ENCODE data around the gene ANO7.

The ANO7 gene

GRCh38 chr2:241224018-241224850, 35.8 kb downstream of the ANO7 start:
- in situ Hi-C loops (cut with MboI; ENCODE audit: low pct_unique_long_range_greater_than_20kb, low sequenced_read_pairs, unreplicated experiment): no loop called here
- DNase-seq (ENCODE audit: low spot score): no peak

DNA sequence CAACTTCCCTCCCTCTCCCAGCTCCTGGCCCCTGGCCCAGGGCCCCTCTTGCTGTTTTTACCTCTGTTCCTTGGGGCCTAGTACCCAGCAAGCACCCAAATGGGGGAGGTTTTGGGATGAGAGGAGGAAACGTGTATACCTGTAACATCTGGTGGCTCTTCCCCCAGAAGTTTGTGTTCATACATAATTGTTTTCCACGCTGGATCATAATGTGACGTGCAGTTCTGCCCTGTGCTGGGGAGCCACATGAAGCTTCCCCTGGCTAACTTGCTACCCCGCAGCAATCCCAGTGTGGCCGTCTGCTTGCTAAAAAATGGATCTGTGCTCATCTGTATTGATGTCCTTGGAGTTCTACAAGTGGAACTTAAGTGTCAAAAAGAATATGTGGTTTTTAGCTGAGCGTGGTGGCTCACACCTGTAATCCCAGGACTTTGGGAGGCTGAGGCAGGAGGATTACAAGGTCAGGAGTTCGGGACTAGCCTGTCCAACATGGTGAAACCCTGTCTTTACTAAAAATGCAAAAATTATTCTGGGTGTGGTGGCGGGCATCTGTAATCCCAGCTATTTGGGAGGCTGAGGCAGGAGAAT, 36.5 kb downstream of the ANO7 start:
- in situ Hi-C loops (cut with MboI; ENCODE audit: low pct_unique_long_range_greater_than_20kb, low sequenced_read_pairs, unreplicated experiment): no loop called here
- TF ChIP-seq, protein P1, sequence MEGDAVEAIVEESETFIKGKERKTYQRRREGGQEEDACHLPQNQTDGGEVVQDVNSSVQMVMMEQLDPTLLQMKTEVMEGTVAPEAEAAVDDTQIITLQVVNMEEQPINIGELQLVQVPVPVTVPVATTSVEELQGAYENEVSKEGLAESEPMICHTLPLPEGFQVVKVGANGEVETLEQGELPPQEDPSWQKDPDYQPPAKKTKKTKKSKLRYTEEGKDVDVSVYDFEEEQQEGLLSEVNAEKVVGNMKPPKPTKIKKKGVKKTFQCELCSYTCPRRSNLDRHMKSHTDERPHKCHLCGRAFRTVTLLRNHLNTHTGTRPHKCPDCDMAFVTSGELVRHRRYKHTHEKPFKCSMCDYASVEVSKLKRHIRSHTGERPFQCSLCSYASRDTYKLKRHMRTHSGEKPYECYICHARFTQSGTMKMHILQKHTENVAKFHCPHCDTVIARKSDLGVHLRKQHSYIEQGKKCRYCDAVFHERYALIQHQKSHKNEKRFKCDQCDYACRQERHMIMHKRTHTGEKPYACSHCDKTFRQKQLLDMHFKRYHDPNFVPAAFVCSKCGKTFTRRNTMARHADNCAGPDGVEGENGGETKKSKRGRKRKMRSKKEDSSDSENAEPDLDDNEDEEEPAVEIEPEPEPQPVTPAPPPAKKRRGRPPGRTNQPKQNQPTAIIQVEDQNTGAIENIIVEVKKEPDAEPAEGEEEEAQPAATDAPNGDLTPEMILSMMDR (IDR thresholded peaks at IDR 0.05; ENCODE audit: extremely low read depth, insufficient read depth, missing control alignments): no peak
- no peak for DNase-seq (ENCODE audit: low spot score)

More at GRCh38 chr2:241224018-241224850, 35.8 kb downstream of the ANO7 start:
- TF ChIP-seq, protein P1 (IDR thresholded peaks at IDR 0.05; ENCODE audit: extremely low read depth, insufficient read depth, missing control alignments): no peak

DNA sequence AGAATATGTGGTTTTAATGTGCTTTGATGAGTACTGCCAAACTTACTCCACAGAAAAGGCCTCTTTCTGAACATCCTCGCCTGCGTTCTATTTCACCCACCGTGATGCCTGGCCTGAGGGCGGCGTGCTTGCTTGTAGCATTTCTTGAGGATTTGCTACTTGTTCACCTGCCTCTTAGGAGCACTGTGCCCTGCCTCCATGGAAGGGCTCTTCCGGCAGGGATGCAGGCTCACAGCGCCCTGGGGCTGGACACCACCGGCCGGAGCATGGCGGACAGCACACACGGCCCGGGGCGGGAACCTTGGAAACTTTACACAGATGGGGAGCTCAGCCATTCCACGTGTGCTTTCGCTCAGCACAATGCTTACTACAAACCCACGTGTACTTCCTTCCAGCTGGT, 37.1 kb downstream of the ANO7 start:
- in situ Hi-C loops (cut with MboI; ENCODE audit: low pct_unique_long_range_greater_than_20kb, low sequenced_read_pairs, unreplicated experiment): no loop called here
- TF ChIP-seq, protein P1 (IDR thresholded peaks at IDR 0.05; ENCODE audit: extremely low read depth, insufficient read depth, missing control alignments): no peak

DNA sequence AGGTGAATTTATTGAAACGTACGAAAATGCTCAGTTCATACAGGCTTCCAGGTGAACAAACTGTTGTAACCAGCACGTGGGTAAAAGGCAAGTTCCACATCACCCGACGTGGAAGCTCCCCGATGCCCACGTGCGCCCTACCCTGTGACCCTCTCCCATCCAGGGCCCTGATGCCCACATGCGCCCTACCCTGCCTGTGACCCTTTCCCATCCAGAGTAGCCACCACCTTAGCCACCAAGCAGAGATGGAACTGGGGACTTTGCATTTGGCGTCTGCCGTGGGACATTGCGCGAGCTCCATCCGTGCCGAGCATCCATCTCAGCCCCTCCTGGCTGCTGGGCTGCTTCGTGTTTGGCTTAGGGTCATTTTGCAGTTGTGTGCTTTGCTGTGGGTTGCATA, 37.5 kb downstream of the ANO7 start:
- TF ChIP-seq, protein P1 (IDR thresholded peaks at IDR 0.05; ENCODE audit: extremely low read depth, insufficient read depth, missing control alignments): no peak
- no peak for DNase-seq (ENCODE audit: low spot score)
- in situ Hi-C loops (cut with MboI; ENCODE audit: low pct_unique_long_range_greater_than_20kb, low sequenced_read_pairs, unreplicated experiment): no loop called here

More for the DNA sequence above, 37.1 kb downstream of the ANO7 start:
- no peak for DNase-seq (ENCODE audit: low spot score)

DNA sequence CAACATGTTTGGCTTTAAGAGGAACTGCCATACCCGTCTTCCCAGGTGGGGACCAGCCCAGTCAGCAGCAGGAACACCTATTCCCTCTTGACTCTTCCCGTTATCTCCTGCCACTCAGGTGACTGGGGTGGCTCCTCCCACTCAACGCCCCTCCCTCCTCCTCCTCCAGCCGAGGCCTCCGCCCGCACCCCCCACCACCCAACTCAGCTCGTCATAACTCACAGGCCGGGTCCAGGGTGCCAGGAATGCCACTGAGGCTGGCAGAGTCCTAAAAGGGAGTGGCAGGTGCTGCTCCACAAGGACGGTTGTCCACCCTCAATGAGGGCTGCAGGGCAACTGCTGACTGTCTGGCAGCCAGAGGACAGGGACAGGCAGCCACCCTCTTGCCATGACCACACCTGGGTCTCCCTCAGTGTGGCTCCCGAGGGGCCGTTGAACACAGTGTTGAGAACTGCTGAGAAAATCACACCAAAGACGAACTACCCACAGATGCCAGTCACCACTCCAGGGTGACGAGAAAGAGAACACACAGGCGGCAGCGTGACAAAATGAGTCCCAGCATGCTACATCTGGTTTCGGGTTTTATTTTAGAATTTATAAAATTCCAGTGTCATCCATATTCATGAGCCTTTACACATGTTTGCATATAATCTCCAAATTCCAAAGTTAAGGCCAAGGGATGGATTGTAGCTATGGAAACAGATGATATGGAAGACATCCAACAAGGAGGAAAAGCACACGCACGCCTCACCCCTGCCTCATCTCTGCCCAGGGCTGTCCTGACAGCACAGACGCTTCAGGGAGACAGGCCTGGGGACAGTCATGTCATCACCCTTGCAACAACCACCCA, 38.5 kb downstream of the ANO7 start:
- TF ChIP-seq, protein P1 (IDR thresholded peaks at IDR 0.05; ENCODE audit: extremely low read depth, insufficient read depth, missing control alignments): no peak
- in situ Hi-C loops (cut with MboI; ENCODE audit: low pct_unique_long_range_greater_than_20kb, low sequenced_read_pairs, unreplicated experiment): no loop called here
- no peak for DNase-seq (ENCODE audit: low spot score)

- in situ Hi-C loops (cut with MboI; ENCODE audit: low pct_unique_long_range_greater_than_20kb, low sequenced_read_pairs, unreplicated experiment): no loop called here
- no peak for DNase-seq (ENCODE audit: low spot score)
Observed at GRCh38 chr2:241227594-241227993, 39.1 kb downstream of the ANO7 start.

More at GRCh38 chr2:241227594-241227993, 39.1 kb downstream of the ANO7 start:
- TF ChIP-seq, protein P1 (IDR thresholded peaks at IDR 0.05; ENCODE audit: extremely low read depth, insufficient read depth, missing control alignments): no peak

Measured in GM13977 (cell line).